CD4-positive, alpha-beta T cell treated with Interleukin-21 for 1 hour (primary cell): ENCODE data around the gene ZNF783.
A peak's percentile ranks its signal among the peaks of the same experiment; 100 is the strongest.
"Not testable (repeated sequence)": the region's sequence is repeated elsewhere in the genome, so short reads cannot be mapped to it uniquely, and the experiment has no call there.

Experiments
- DNase-seq: peaks from one replicate; pipeline ENCODE4 v3.0.0-alpha.2; 2020

ZNF783 gene

DNA sequence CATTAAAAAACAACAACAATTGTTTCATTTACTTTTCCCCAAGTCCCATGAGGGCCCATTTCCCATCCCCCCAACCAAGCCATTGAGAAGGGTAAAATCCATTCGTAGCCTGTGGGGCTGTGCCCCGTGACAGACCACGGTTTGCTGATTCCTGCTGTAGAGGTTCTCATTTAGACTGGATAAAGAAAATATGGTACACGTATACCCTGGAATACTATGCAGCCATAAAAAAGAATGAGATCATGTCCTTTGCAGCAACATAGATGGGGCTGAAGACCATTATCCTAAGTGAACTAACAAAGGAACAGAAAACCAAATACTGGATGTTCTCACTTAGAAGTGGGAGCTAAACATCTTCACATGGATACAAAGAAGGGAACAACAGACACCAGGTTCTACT, 44.9 kb downstream of the ZNF783 start:
- no peak for DNase-seq

DNA sequence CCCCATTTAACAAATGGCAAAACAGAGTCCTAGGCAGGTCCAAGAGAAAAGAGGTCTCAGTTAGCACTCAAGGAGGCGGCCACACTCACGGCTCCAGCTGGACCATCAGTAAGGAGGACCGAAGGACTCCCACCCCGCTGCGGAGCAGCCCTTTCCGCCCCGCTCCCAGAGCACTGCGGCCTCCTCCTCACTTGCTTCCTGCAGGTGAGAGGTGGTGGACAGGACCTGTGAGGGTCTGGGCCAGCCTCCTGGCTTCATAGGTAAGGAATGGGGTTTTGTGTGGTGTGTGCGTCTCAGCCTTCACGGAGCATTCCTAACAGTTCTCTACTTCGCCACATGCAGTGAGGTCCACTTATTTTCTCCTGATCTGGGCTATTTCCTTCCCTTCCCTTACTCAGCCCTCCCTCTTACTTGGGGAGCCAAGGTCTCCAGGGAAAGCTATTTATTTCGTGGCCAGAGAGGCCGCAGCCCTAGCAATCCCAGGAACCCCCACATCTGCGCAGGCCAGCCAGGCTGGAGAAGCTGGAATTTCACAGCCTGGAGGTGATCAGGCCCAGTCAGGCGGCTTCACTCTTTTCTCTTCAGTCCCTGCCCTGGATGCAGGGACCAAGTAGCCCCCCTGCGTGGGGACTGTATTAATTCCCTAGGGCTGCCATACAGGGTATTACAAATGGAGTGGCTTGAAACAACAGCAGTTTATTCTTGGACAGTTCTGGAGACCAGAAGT, 45.9 kb downstream of the ZNF783 start:
- no peak for DNase-seq

DNA sequence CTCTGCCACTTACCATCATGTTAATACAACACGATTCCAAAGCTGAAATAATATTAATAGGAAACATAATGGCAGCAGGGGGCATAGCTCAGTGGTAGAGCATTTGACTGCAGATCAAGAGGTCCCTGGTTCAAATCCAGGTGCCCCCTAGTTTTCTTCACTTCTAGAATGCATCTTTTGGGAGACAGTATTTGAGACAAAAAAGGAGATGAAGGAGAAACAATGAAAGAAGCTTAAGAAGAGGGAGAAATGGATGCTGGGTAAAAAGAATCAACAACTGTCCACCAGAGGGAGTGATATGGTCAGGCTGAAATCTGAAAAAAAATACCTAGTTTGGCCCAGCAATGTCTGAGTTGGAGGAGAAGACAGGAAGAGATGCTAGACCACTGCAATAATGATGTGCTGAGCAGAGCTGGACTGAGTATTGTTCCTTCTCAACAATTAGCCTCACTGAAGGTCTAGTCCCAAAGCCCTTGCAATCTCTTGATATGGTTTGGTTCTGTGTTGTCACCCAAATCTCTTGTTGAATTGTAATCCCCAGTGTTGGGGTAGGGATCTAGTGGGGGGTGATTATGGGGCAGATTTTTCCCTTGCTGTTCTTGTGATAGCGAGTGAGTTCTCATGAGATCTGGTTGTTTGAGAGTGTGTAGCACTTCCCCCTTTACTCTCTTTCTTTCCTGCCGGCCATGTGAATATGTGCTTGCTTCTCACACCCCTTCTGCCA, 48.3 kb downstream of the ZNF783 start:
- peak; percentile 44 for DNase-seq

GRCh38 chr7:149310990-149311573, 49.1 kb downstream of the ZNF783 start:
- no peak for DNase-seq

- no peak for DNase-seq
Observed at GRCh38 chr7:149313981-149314380, 52.0 kb downstream of the ZNF783 start.

DNA sequence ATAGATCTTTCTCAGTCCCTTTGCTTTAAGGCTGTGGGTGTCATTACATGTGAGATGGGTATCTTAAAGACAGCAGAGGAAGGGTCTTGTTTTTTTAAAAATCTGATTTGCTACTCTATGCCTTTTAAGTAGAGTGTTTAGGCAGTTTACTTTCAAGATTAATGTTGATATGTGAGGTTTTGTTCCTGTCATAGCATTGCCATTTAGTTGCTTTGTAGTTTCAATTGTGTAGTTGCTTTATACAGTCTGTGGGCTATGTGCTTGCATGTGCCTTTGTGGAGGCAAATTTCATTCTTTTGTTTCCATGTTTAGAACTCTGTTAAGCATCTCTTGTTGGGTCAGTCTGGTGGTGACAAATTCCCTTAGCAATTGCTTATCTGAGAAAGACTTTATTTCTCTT, 54.6 kb downstream of the ZNF783 start:
- DNase-seq: no peak

DNA sequence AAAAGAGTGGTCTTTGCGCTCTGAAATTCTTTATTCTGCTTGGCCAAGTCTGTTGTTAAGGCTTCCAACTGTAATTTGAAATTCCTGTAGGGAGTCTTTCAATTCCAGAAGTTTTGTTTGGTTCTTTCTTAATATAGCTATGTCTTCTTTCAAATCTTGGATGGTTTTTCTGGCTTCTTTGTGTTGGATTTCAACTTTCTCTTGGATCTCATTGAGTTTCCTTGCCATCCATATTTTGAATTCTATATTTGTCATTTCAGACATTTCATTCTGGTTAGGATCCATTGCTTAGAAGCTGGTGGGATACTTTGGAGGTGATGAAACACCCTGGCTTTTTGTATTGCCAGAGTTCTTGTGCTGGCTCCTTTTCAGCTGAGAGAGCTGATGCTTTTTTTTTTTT, 55.5 kb downstream of the ZNF783 start:
- DNase-seq: no peak

- DNase-seq: no peak
Observed at GRCh38 chr7:149317986-149318672, 56.1 kb downstream of the ZNF783 start.

- DNase-seq: no peak
Observed at GRCh38 chr7:149319376-149319775, 57.4 kb downstream of the ZNF783 start.

GRCh38 chr7:149320313-149321124, 58.5 kb downstream of the ZNF783 start:
- DNase-seq: no peak

DNA sequence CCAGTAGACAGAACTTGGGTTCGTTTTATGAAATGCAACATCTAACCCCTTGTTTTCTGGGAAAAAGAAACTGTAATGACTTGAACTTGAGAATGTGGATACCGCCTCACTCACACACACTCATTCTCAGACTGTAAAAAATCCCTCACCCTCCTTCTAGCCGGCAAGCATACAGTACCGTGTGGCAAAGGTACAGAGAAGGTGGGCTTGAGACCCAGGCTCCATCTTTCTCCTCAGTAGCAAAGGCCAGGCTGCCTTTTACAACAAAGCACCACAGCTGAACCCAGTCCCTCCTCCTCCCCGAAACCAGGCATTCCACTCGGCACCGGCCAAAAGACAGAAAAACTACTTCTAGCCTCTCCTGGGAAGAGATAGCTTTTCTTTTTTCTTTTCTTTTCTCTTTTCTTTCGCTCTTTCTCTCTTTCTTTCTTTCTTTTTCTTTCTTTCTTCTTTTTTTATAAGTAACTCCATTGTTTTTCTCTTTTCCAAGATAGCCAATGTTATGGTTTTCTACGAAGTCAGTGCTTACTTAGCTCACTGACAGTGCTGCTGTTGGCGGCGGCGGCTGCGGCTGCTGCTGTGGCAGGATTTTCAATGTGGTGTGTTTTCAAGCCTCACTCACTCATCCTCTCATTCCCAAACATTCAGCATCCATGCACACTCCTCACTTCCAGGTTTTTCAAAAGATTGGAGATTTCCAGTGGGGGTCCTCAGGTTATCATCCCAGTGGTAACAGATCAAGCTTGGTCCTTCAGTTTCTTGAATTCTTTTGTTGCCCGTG, 59.3 kb downstream of the ZNF783 start:
- DNase-seq: not testable (repeated sequence)

- no peak for DNase-seq
Observed at GRCh38 chr7:149321978-149322541, 60.1 kb downstream of the ZNF783 start.

DNA sequence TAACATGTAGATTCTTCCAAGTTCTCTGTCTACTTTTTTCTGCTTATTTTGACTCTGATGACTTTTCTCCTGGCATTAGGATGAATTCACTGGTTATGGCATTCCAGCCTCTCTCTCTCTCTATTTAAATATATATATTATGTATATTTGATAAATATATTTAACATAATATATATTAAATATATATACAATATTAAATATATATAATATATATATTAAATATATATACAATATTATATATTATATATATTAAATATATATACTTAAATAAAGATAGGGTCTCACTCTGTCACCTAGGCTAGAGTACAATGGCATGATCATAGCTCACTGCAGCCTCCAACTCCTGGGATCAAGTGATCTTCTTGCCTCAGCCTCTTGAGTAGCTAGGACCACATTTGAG, 60.7 kb downstream of the ZNF783 start:
- no peak for DNase-seq

- DNase-seq: no peak
Observed at GRCh38 chr7:149325248-149325647, 63.3 kb downstream of the ZNF783 start.

DNA sequence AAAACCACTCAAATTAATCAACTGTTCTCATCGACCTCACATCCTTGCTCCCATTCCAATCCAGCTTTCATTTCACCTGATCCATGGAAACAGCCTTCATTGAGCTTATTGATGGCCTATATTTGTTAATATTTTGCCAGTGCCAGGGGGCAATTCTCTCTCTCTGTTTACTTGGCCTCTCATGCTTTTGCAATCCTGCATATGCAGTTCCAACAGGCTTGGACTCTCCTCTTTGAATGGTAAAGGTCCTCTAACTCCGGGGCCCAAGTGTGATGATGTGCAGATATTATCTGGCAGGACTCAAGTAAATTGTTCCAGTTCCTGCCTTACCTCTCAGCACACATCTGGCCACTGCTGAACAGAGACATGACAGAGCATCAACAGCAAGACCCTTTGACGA, 67.3 kb downstream of the ZNF783 start:
- DNase-seq: no peak

DNA sequence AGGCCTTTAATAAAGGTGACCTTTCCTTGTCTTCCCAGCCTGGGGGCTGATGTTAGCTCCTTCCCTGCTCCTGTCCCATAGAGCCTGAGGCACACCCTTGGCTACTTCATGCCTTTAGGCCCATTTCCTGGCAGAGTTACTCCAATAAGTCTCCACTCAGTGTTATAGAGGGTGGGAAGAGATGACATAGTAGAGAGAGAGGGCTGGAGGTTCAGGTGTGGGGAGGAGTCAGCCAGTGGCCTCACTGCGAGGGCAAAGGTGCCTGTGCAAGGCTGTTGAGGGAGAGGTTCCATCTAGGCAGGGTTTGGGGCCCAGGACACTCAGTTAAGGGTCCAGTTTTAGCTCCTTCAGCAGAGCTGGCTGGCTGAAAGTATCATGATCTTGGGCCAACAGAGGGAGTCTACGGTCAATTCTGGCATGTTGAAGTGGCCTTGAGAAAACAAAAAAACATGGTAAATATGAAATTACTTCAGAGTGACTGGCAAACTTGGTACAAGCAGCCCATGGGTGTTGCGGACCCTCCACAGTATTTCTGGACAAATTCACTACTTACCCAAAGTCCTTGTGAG, 67.9 kb downstream of the ZNF783 start:
- DNase-seq: no peak

GRCh38 chr7:149330914-149331567, 69.0 kb downstream of the ZNF783 start:
- DNase-seq: no peak

- not testable (repeated sequence) for DNase-seq
Observed at GRCh38 chr7:149332602-149333320, 70.8 kb downstream of the ZNF783 start.

DNA sequence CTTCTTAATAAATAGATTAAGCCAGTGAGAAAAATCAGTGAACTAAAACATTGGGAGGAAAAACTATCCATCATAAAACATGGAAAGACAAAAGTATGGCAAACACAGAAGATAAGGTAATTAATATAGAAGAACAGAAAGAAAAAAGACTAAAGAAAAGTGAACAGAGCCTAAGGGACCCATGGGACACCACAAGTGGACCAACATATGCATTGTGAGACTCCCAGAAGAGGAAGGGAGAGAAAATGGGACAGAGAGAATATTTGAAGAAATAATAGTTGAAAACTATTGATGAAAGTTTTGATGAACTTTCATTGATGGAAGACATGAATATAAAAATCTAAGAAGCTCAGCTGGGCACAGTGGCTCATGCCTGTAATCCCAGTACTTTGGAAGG, 71.3 kb downstream of the ZNF783 start:
- no peak for DNase-seq

DNA sequence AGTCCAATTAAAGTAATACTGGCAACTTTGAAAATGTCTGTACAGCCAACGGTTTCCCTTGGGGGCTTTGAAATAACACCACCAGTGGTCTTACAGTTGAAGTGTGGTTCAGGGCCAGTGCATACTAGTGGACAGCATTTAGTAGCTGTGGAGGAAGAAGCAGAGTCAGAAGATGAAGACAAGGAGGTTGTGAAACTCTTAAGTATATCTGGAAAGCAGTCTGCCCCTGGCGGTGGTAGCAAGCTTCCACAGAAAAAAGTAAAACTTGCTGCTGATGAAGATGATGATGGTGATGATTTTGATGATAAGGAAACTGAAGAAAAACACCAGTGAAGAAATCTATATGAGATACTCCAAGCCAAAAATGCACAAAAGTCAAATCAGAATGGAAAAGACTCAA, 72.2 kb downstream of the ZNF783 start:
- no peak for DNase-seq
